Panc1 (cell line): ENCODE measurements around the gene RBFOX1.

Experiments
- CTCF ChIP-seq: fragments of 450-650 bp; IDR thresholded peaks from 2 replicates; pipeline ENCODE4 v1.5.1; 2017; ENCODE audit warnings: mild to moderate bottlenecking
- POLR2AphosphoS5 ChIP-seq: IDR thresholded peaks from 2 replicates; pipeline ENCODE4 v1.6.1; 2012; ENCODE audit warnings: mild to moderate bottlenecking, low read depth, low read length, moderate library complexity
- REST ChIP-seq, 2 experiments: IDR thresholded peaks; 2 replicates each; pipeline ENCODE4 v1.6.1; 2011 to 2012; ENCODE audit warnings: low read depth in 2 of 2, control low read depth in 1 of 2, low read length in 1 of 2, mild to moderate bottlenecking in 1 of 2, moderate library complexity in 1 of 2; ENCODE audit not compliant: insufficient read depth in 1 of 2
- SIN3A ChIP-seq: IDR thresholded peaks from 2 replicates; pipeline ENCODE4 v1.6.1; 2012; ENCODE audit warnings: low read depth, mild to moderate bottlenecking, low read length, moderate library complexity, borderline replicate concordance; ENCODE audit not compliant: insufficient read depth
- TCF7L2 ChIP-seq: IDR thresholded peaks from 2 replicates; pipeline ENCODE4 v1.6.1; 2011; ENCODE audit warnings: mild to moderate bottlenecking, low read depth, low read length, inconsistent platforms

DNA sequence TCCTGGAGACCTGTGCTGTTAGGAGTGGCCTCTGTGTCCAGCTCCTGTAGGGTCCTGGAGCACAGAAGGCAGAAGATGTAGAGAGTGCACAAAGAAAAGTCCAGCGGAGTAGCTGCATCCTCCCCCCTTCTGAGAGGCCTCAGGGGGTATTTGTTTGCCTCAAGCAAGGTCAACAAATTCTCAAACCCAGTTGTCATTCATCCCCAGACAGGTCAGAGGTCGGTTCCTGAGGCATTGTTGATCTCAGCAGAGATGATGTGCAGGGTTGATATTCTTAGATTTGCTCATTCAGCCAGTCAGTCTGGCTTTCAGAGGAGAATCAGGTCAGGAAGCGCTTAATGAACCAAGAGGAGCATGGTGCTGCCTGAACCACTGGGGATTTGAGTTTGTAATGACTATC is 8.3 kb upstream of the RBFOX1 start:
- TF ChIP-seq CTCF = no peak
- no peak for TF ChIP-seq REST (IDR thresholded peaks at IDR 0.05; ENCODE audit: insufficient read depth in 1 of 2, low read depth in 2 of 2, low read length in 1 of 2)
- TF ChIP-seq TCF7L2 = no peak
- TF ChIP-seq POLR2AphosphoS5 = no peak
- no peak for TF ChIP-seq SIN3A
